Measurements from ENCODE around the gene DISC1. TPM values are rescaled to one million over a fixed set of nuclear protein-coding genes. Genes with fewer than 3 reads are reported as not detected.

Gene DISC1
- total and polyA plus RNA-seq, 2 donors (not counting 1 experiment from before 2014, with no cell fraction given): 2.7 to 4.3 TPM

- no peaks in the 10 kb centered on the region for H3K27me3 ChIP-seq (replicated peaks in 1 of 4; ENCODE audit: control extremely low read depth in 1 of 4, control insufficient read depth in 3 of 4, insufficient read depth in 4 of 4, low read length in 3 of 4)
- Mint-ChIP-seq H3K4me1 (peaks cover 6% of the 10 kb centered on the region), H3K27me3 (no peaks in the 10 kb centered on the region), H3K27ac (no peak overlapping the region), H3K4me3 (no peak overlapping the region), H3K9me3 (ENCODE audit: insufficient read depth) (no peaks in the 10 kb centered on the region)
- H3K79me2 ChIP-seq (ENCODE audit: control insufficient read depth, insufficient read depth, low read length): no peaks in the 10 kb centered on the region
- intact Hi-C loops (cut with micrococcal nuclease): no loop called here
- POLR2A ChIA-PET: no interaction called here
- H3K4me3 ChIP-seq (ENCODE audit: control extremely low read depth in 1 of 5, extremely low read depth in 1 of 5, insufficient read depth in 1 of 5, low read depth in 2 of 5, low read length in 4 of 5): no peak overlapping the region
- no peaks in the 10 kb centered on the region for H3K9me3 ChIP-seq (ENCODE audit: control extremely low read depth in 1 of 3, control insufficient read depth in 2 of 3, insufficient read depth in 1 of 3, low read length in 2 of 3)
- no peaks in the 10 kb centered on the region for H3K36me3 ChIP-seq (replicated peaks in 1 of 2; ENCODE audit: control extremely low read depth in 1 of 2, control insufficient read depth in 1 of 2, extremely low read depth in 1 of 2, insufficient read depth in 2 of 2, low read length in 1 of 2)
- no peak for TF ChIP-seq CTCF (IDR thresholded peaks at IDR 0.05)
- TF ChIP-seq EZH2 (IDR thresholded peaks at IDR 0.05; ENCODE audit: borderline replicate concordance, insufficient read depth, low read depth, low read length, poor library complexity, severe bottlenecking): no peak
- no peaks in the 10 kb centered on the region for H4K20me1 ChIP-seq (ENCODE audit: control insufficient read depth, insufficient read depth, low read length, poor library complexity, severe bottlenecking)
- H3K9ac ChIP-seq (ENCODE audit: low read length): no peak overlapping the region
- H3K4me2 ChIP-seq (replicated peaks; ENCODE audit: low read depth, low read length, poor library complexity, severe bottlenecking): no peak overlapping the region
- H3K27ac ChIP-seq (ENCODE audit: low read length in 2 of 2): no peak overlapping the region
- CTCF ChIA-PET: no interaction called here
- H3K4me1 ChIP-seq (ENCODE audit: control insufficient read depth in 2 of 2, insufficient read depth in 2 of 2, low read length in 2 of 2): no peaks in the 10 kb centered on the region
- ATAC-seq (ENCODE audit: low read depth) (no peak), DNase-seq (no peak)
- no peak overlapping the region for H2AFZ ChIP-seq (ENCODE audit: insufficient read depth, low read depth, low read length, poor library complexity, severe bottlenecking)
- WGBS (ENCODE audit: insufficient coverage): no CpG with 5 or more reads among the region's 7 CpGs
Observed at GRCh38 chr1:231838521-231838920, 211.9 kb downstream of the DISC1 start.

DNA sequence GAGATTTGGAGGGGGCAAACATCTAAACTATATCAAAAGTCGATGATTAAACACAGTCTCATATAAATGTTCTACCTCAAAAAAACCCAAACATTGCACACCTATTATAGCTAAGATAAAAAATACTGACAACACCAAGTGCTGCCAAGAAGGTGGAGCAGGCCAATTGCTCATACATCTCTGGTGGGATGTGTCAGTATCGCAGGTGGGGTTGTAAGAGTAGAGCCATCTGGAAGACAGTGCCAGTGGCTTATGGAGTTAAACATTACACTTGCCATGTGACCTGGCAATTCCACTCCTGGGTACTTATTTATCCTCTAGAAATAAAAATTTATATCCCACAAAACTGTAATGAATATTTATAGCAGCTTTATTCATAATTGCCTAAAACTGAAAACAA is 213.4 kb downstream of the DISC1 start:
- ChIA-PET CTCF (no interaction called here), POLR2A (no interaction called here)
- intact Hi-C loops (cut with micrococcal nuclease): no loop called here
- TF ChIP-seq CTCF (IDR thresholded peaks at IDR 0.05): no peak
- TF ChIP-seq EZH2 (IDR thresholded peaks at IDR 0.05; ENCODE audit: borderline replicate concordance, insufficient read depth, low read depth, low read length, poor library complexity, severe bottlenecking): no peak
- H3K27ac ChIP-seq (ENCODE audit: low read length in 2 of 2): no peak overlapping the region
- Mint-ChIP-seq H3K4me3 (no peak overlapping the region), H3K4me1 (peaks cover 18% of the 10 kb centered on the region), H3K27me3 (no peaks in the 10 kb centered on the region), H3K9me3 (ENCODE audit: insufficient read depth) (no peaks in the 10 kb centered on the region), H3K27ac (no peak overlapping the region)
- H3K79me2 ChIP-seq (ENCODE audit: control insufficient read depth, insufficient read depth, low read length): no peaks in the 10 kb centered on the region
- H3K9me3 ChIP-seq (ENCODE audit: control extremely low read depth in 1 of 3, control insufficient read depth in 2 of 3, insufficient read depth in 1 of 3, low read length in 2 of 3): no peaks in the 10 kb centered on the region
- H3K4me1 ChIP-seq (ENCODE audit: control insufficient read depth in 2 of 2, insufficient read depth in 2 of 2, low read length in 2 of 2): peaks cover 2 to 9% of the 10 kb centered on the region in 2 donors
- DNase-seq: no peak
- no peak overlapping the region for H3K9ac ChIP-seq (ENCODE audit: low read length)
- H2AFZ ChIP-seq (ENCODE audit: insufficient read depth, low read depth, low read length, poor library complexity, severe bottlenecking): no peak overlapping the region
- WGBS (ENCODE audit: insufficient coverage): 80% methylated on average over 1 of the region's 2 CpGs
- no peaks in the 10 kb centered on the region for H3K27me3 ChIP-seq (replicated peaks in 1 of 4; ENCODE audit: control extremely low read depth in 1 of 4, control insufficient read depth in 3 of 4, insufficient read depth in 4 of 4, low read length in 3 of 4)
- no peak overlapping the region for H3K4me3 ChIP-seq (ENCODE audit: control extremely low read depth in 1 of 5, extremely low read depth in 1 of 5, insufficient read depth in 1 of 5, low read depth in 2 of 5, low read length in 4 of 5)
- no peaks in the 10 kb centered on the region for H4K20me1 ChIP-seq (ENCODE audit: control insufficient read depth, insufficient read depth, low read length, poor library complexity, severe bottlenecking)
- H3K36me3 ChIP-seq (replicated peaks in 1 of 2; ENCODE audit: control extremely low read depth in 1 of 2, control insufficient read depth in 1 of 2, extremely low read depth in 1 of 2, insufficient read depth in 2 of 2, low read length in 1 of 2): no peaks in the 10 kb centered on the region
- H3K4me2 ChIP-seq (replicated peaks; ENCODE audit: low read depth, low read length, poor library complexity, severe bottlenecking): no peak overlapping the region
- ATAC-seq (ENCODE audit: low read depth): no peak
